Central memory CD4-positive, alpha-beta T cell (primary cell): ENCODE results near the gene INSIG1.

Experiments used
- DNase-seq: peaks from one replicate; pipeline ENCODE4 v3.0.0; 2022
- total RNA-seq, 3 experiments: gene quantifications; one replicate each; lab custom pipeline; 2026; lab: John Stamatoyannopoulos, UW

The INSIG1 gene
- 99.7 to 207 (median 104) reads per million in 3 experiments for total RNA-seq

- DNase-seq: peak; percentile 91
Observed at GRCh38 chr7:155297517-155298287, at the start of gene INSIG1. Gene INSIG1 (plus strand): TSS chr7:155297878. CDS start chr7:155298286, 408 bp downstream.

- no peak for DNase-seq
Observed at GRCh38 chr7:155248366-155248756, 49.3 kb upstream of the INSIG1 start.

GRCh38 chr7:155251831-155252230, 45.8 kb upstream of the INSIG1 start:
- DNase-seq: no peak

- no peak for DNase-seq
Observed at GRCh38 chr7:155252444-155252887, 45.2 kb upstream of the INSIG1 start.

GRCh38 chr7:155252892-155253501, 44.7 kb upstream of the INSIG1 start:
- no peak for DNase-seq

- no peak for DNase-seq
Observed at GRCh38 chr7:155254018-155254417, 43.7 kb upstream of the INSIG1 start.

GRCh38 chr7:155255071-155255470, 42.6 kb upstream of the INSIG1 start:
- no peak for DNase-seq

GRCh38 chr7:155255621-155256020, 42.1 kb upstream of the INSIG1 start:
- DNase-seq: no peak

- DNase-seq: no peak
Observed at GRCh38 chr7:155256081-155256760, 41.5 kb upstream of the INSIG1 start.

GRCh38 chr7:155256761-155257481, 40.8 kb upstream of the INSIG1 start:
- DNase-seq: no peak

GRCh38 chr7:155257482-155258225, 40.0 kb upstream of the INSIG1 start:
- no peak for DNase-seq

GRCh38 chr7:155258226-155258560, 39.5 kb upstream of the INSIG1 start:
- no peak for DNase-seq

- no peak for DNase-seq
Observed at GRCh38 chr7:155259866-155260497, 37.7 kb upstream of the INSIG1 start.

- DNase-seq: no peak
Observed at GRCh38 chr7:155260498-155260872, 37.2 kb upstream of the INSIG1 start.

- DNase-seq: no peak
Observed at GRCh38 chr7:155261031-155261985, 36.4 kb upstream of the INSIG1 start.

GRCh38 chr7:155262031-155262430, 35.6 kb upstream of the INSIG1 start:
- DNase-seq: no peak

GRCh38 chr7:155263051-155263450, 34.6 kb upstream of the INSIG1 start:
- no peak for DNase-seq

- no peak for DNase-seq
Observed at GRCh38 chr7:155263581-155264143, 34.0 kb upstream of the INSIG1 start.

- DNase-seq: no peak
Observed at GRCh38 chr7:155265144-155265543, 32.5 kb upstream of the INSIG1 start.

GRCh38 chr7:155265961-155266360, 31.7 kb upstream of the INSIG1 start:
- DNase-seq: no peak
